HG02981 (cell line): ENCODE data around the gene AKR1B1.
A peak's percentile ranks its signal among the peaks of the same experiment; 100 is the strongest.
"Not testable (repeated sequence)": the region's sequence is repeated elsewhere in the genome, so short reads cannot be mapped to it uniquely, and the experiment has no call there.

Experiments
- ATAC-seq: cut with Tn5 transposase; IDR thresholded peaks from one replicate; pipeline ENCODE4 v1.9.1; 2021; ENCODE audit warnings: mild to moderate bottlenecking, moderate library complexity; ENCODE audit not compliant: unreplicated experiment

Gene AKR1B1

GRCh38 chr7:134458806-134459698 is at the start of gene AKR1B1:
TSS of gene AKR1B1 (minus strand) at chr7:134459100. CDS start at chr7:134459062, 38 bp downstream.
- ATAC-seq = peak; percentile 95

GRCh38 chr7:134505856-134506255 is 47.0 kb upstream of the AKR1B1 start:
- ATAC-seq = no peak

- no peak for ATAC-seq
Measured at GRCh38 chr7:134504660-134505164, 45.8 kb upstream of the AKR1B1 start.

- no peak for ATAC-seq
Measured at GRCh38 chr7:134502463-134503371, 43.8 kb upstream of the AKR1B1 start.

- ATAC-seq = no peak
Measured at GRCh38 chr7:134500982-134501381, 42.1 kb upstream of the AKR1B1 start.

GRCh38 chr7:134500406-134500805 is 41.5 kb upstream of the AKR1B1 start:
- ATAC-seq = no peak

GRCh38 chr7:134495546-134495945 is 36.6 kb upstream of the AKR1B1 start:
- no peak for ATAC-seq

- ATAC-seq = no peak
Measured at GRCh38 chr7:134493091-134493490, 34.2 kb upstream of the AKR1B1 start.

GRCh38 chr7:134487721-134488120 is 28.8 kb upstream of the AKR1B1 start:
- ATAC-seq = not testable (repeated sequence)

- ATAC-seq = no peak
Measured at GRCh38 chr7:134485203-134485602, 26.3 kb upstream of the AKR1B1 start.

- ATAC-seq = no peak
Measured at GRCh38 chr7:134483296-134483695, 24.4 kb upstream of the AKR1B1 start.

- no peak for ATAC-seq
Measured at GRCh38 chr7:134482858-134483257, 24.0 kb upstream of the AKR1B1 start.

- no peak for ATAC-seq
Measured at GRCh38 chr7:134481167-134481566, 22.3 kb upstream of the AKR1B1 start.

GRCh38 chr7:134480730-134481129 is 21.8 kb upstream of the AKR1B1 start:
- ATAC-seq = no peak

GRCh38 chr7:134480202-134480601 is 21.3 kb upstream of the AKR1B1 start:
- ATAC-seq = no peak

- no peak for ATAC-seq
Measured at GRCh38 chr7:134478707-134479106, 19.8 kb upstream of the AKR1B1 start.

- no peak for ATAC-seq
Measured at GRCh38 chr7:134477954-134478353, 19.1 kb upstream of the AKR1B1 start.

- ATAC-seq = no peak
Measured at GRCh38 chr7:134476044-134476443, 17.1 kb upstream of the AKR1B1 start.

- ATAC-seq = no peak
Measured at GRCh38 chr7:134474828-134475227, 15.9 kb upstream of the AKR1B1 start.

- ATAC-seq = no peak
Measured at GRCh38 chr7:134473861-134474291, 15.0 kb upstream of the AKR1B1 start.

GRCh38 chr7:134472572-134473244 is 13.8 kb upstream of the AKR1B1 start:
- ATAC-seq = no peak
